K562 treated with DMSO at 1 percent for 48 hours (cell line): ENCODE measurements around the gene OR51M1. TPM values are rescaled to one million over a fixed set of nuclear protein-coding genes. Genes with fewer than 3 reads are reported as not detected.

Source experiments
- total RNA-seq: library from RNA; unstranded; fragments of 300-600 nt; gene quantifications from 2 replicates; pipeline ENCODE4 v1.2.3, GENCODE V29; 2022; ENCODE audit warnings: low replicate concordance; ENCODE audit errors: extremely low read depth

The OR51M1 gene, protein sequence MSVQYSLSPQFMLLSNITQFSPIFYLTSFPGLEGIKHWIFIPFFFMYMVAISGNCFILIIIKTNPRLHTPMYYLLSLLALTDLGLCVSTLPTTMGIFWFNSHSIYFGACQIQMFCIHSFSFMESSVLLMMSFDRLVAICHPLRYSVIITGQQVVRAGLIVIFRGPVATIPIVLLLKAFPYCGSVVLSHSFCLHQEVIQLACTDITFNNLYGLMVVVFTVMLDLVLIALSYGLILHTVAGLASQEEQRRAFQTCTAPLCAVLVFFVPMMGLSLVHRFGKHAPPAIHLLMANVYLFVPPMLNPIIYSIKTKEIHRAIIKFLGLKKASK
- not detected in 2 replicates for total RNA-seq

DNA sequence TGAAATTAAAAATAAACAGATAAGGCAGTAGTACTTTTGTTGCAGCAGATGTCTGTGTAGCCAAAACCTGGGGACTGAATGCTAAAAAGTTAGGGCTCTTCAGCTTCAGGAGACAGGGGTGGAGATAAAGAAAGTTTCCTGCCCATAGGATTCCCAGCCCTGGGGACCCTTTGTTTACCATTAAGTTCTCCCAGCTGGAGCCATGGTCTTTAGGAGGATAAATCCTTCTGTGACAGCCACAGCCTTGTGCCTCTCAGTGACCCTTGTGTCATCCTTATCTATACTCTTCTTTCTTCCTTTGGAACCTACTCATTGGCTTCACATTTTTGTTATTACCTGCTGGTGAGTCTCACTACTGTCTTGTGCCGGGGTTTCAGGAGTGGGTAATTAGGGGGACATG, at the start of gene OR51M1:
Gene OR51M1, plus strand, starts transcription at position 237 of the 400 bp plus-strand sequence. CDS start 5,587 bp downstream, outside the sequence.

DNA sequence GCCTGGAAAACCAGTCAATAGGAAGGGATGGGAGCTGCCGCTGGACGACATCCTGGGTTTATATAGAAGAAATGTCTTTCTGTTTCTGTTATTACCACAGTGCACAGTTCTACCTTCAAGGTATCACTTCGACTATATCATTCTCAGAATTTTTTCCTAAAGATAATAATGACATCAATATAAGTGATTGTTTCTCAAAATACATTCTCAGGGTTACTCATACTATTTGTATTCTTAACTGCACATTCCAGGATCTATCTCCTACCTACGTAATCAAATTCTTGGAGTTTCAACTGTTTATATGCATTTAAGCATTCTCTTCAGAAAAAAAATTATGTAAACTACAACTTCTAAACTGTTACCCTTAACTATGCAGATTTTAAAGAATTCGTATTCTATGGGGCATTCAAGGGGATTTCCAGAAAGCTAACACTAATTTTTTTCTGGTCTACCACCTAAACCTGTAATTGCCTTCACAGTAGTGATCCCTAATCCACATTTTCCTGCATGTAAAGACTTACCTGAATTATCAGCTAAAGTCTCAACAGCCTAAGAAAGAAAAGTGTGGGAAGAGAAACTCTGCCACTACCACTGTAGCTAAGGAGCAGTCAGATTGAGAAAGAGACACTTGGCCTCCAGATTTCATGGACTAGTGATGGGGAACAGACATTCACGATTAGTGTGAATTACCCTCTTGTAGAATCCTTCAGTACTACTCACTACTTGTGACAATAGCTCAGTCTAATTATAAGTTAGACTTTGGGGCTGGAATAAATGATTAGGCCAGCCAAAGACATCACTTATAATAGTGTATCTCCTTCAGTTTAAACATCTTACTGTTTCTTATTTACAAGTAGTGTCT, 39.9 kb upstream of the OR51M1 start, which contains the start of gene OR51B5:
Gene OR51B5, minus strand, starts transcription at position 51 of the 862 bp plus-strand sequence. Its CDS starts 0 bp downstream, at position 51.

DNA sequence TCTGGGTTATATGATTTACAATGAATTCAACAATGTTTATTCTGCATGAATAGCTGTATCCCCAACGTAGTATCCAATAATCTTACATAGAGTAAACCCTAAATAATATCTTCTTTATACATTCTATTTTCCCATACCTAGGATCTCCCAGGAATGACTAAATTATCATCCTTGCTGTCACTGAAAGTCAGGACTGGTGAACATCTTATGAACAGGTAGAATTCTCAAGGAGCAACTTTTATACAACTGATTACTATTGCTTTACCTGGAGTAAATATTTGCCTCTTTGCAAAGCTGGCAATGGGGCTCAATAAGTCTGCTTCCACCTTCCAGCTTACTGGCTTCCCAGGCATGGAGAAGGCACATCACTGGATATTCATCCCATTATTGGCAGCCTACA, 32.4 kb upstream of the OR51M1 start, which contains the start of gene OR51B6:
Gene OR51B6, plus strand, starts transcription at position 301 of the 400 bp plus-strand sequence. Its CDS starts 0 bp downstream, at position 301.

DNA sequence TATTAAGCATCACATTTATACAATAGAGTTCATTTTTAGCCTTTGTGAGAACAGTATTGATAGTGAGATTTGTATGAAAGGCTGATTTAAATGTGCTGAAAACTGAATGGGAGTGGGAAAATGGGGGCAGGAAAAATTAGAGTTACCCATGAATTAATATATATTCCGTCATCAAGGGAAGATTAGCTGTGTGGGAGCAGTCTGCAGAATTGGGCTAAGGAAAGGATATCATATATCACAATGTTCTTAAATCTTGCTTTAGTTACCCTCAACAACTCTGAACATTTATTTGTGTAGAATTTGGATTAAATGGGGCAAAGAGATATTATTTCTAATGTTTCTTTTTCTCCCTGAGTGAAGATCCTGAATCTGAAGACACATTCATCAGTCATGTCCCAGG, 38.2 kb downstream of the OR51M1 start, which contains the start of gene OR51Q1:
Gene OR51Q1, plus strand, starts transcription at position 301 of the 400 bp plus-strand sequence. Its CDS starts 90 bp downstream, at position 391.

DNA sequence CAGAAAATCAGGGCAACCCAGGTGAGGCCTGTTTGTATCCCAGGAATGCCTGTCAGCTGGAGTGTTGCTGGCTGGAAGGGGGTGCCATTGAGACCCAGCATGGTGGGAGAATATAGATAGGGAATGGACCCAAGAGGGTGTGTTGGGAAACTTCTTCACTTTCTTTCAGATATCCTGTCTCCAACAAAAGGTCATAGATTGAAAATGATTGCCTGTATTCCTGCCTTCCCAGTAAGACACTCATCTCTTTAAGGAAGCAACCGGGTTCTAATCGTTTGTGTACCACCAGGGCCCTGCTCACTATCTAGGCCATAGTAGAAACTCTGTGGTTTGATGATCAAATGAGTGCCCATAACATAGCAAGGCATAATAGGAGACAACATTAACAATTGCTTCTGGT, 57.8 kb downstream of the OR51M1 start, which contains the start of gene OR51I1:
Gene OR51I1, minus strand, starts transcription at position 101 of the 400 bp plus-strand sequence. Its CDS starts 0 bp downstream, at position 101.

Other genes with a start within 250 kb of the OR51M1 start
- not detected in 2 replicates for gene OR52A5, start 245.5 kb upstream of the OR51M1 start, total RNA-seq
- gene OR52A1, start 229.1 kb upstream of the OR51M1 start, total RNA-seq, result not detected in 2 replicates
- not detected in 2 replicates for gene OR51V1, start 183.1 kb upstream of the OR51M1 start, total RNA-seq
- gene HBB, start 156.7 kb upstream of the OR51M1 start, total RNA-seq, result not detected in 2 replicates
- not detected in 2 replicates for gene HBD, start 149.3 kb upstream of the OR51M1 start, total RNA-seq
- gene HBG1, start 134.0 kb upstream of the OR51M1 start, total RNA-seq, result not detected in 2 replicates
- 3,082 TPM in 1 of 2 replicates, not detected in the other for gene HBG2, start 129.0 kb upstream of the OR51M1 start, total RNA-seq
- gene HBE1, start 113.9 kb upstream of the OR51M1 start, total RNA-seq, result not detected in 2 replicates
- not detected in 2 replicates for gene OR51B4, start 81.9 kb upstream of the OR51M1 start, total RNA-seq
- not detected in 2 replicates for gene OR51B2, start 59.5 kb upstream of the OR51M1 start, total RNA-seq
- gene OR51B5, start 40.3 kb upstream of the OR51M1 start, total RNA-seq, result not detected in 2 replicates
- gene OR51B6, start 32.3 kb upstream of the OR51M1 start, total RNA-seq, result not detected in 2 replicates
- gene OR51Q1, start 38.3 kb downstream of the OR51M1 start, total RNA-seq, result not detected in 2 replicates
- not detected in 2 replicates for gene OR51I1, start 57.7 kb downstream of the OR51M1 start, total RNA-seq
- gene OR51I2, start 65.5 kb downstream of the OR51M1 start, total RNA-seq, result not detected in 2 replicates
- not detected in 2 replicates for gene OR52D1, start 104.9 kb downstream of the OR51M1 start, total RNA-seq
- not detected in 2 replicates for gene UBQLN3, start 126.1 kb downstream of the OR51M1 start, total RNA-seq
- gene UBQLNL, start 132.9 kb downstream of the OR51M1 start, total RNA-seq, result not detected in 2 replicates
- not detected in 2 replicates for gene OR52H1, start 164.7 kb downstream of the OR51M1 start, total RNA-seq
- gene OR52B6, start 197.1 kb downstream of the OR51M1 start, total RNA-seq, result not detected in 2 replicates
- gene TRIM6, start 212.8 kb downstream of the OR51M1 start, total RNA-seq, result not detected in 2 replicates
- not detected in 2 replicates for gene TRIM34, start 241.2 kb downstream of the OR51M1 start, total RNA-seq